Measurements from ENCODE around the gene RHBDL1. TPM values are rescaled to one million over a fixed set of nuclear protein-coding genes. Genes with fewer than 3 reads are reported as not detected.
A peak's percentile ranks its signal among the peaks of the same experiment; 100 is the strongest.

The RHBDL1 gene
- total and polyA plus RNA-seq, 2 donors (not counting 3 experiments of a cell fraction or from before 2014, with no cell fraction given) = 1.1 to 1.8 TPM

- H4K20me1 ChIP-seq (replicated peaks; ENCODE audit: control insufficient read depth, extremely low read depth, insufficient read depth, low read length) = no peaks in the 10 kb centered on the region
- DNase-seq (ENCODE audit: low read depth, low spot score) = peak; percentile 45
- intact Hi-C loops (cut with micrococcal nuclease) = no loop called here
- no peaks in the 10 kb centered on the region for H3K27me3 ChIP-seq (ENCODE audit: control insufficient read depth in 2 of 2, insufficient read depth in 2 of 2, low read length in 2 of 2)
- H2AFZ ChIP-seq (ENCODE audit: low read depth, low read length) = peak overlapping the region; percentile 82
- POLR2A ChIA-PET = interaction anchor here (1.4 kb wide), 1 partner anchor 14 kb away, joined by 3 read pairs; no protein-coding TSS in a partner anchor
- peak; percentile 69 for FAIRE-seq
- peak overlapping the region; percentile 35 for H3K9ac ChIP-seq (replicated peaks; ENCODE audit: extremely low read depth, insufficient read depth, low read length)
- no TSS peak for BruUV-seq (replicated peaks)
- no peaks in the 10 kb centered on the region for H3K36me3 ChIP-seq (ENCODE audit: control insufficient read depth in 2 of 2, extremely low read depth in 1 of 2, insufficient read depth in 2 of 2, low read length in 2 of 2)
- no peaks in the 10 kb centered on the region for H3K9me1 ChIP-seq (replicated peaks; ENCODE audit: control insufficient read depth, extremely low read depth, insufficient read depth, low read length)
- no peaks in the 10 kb centered on the region for H3K79me2 ChIP-seq (ENCODE audit: control insufficient read depth, insufficient read depth, low read length)
- no peaks in the 10 kb centered on the region for H3K9me3 ChIP-seq (replicated peaks; ENCODE audit: control insufficient read depth, insufficient read depth, low read length)
- TF ChIP-seq FOS (IDR thresholded peaks at IDR 0.05; ENCODE audit: borderline replicate concordance, insufficient read depth, low read length) (no peak), JUN (IDR thresholded peaks at IDR 0.05; ENCODE audit: borderline replicate concordance, insufficient read depth, insufficient read length, low read depth) (no peak), CTCF (IDR thresholded peaks at IDR 0.05; ENCODE audit: extremely low read depth in 1 of 2, insufficient read depth in 1 of 2, low read depth in 1 of 2, low read length in 2 of 2) (peak in 1 of 2 donors; percentile 29), MAX (IDR thresholded peaks at IDR 0.05; ENCODE audit: insufficient read depth, insufficient read length) (no peak)
- H3K4me2 ChIP-seq (ENCODE audit: insufficient read depth, low read length) = peak overlapping the region; percentile 58
- peak overlapping the region; percentile 19 for H3K27ac ChIP-seq (ENCODE audit: insufficient read depth, low read depth, low read length)
- dilution Hi-C loops (cut with MboI; ENCODE audit: extremely low pct_ligation_motif_present, low sequenced_read_pairs) = no loop called here
- peaks cover 19% of the 10 kb centered on the region for H3K4me1 ChIP-seq (ENCODE audit: control insufficient read depth, extremely low read depth, insufficient read depth, low read length)
- peak overlapping the region; percentile 49 to 56 (median 55) for H3K4me3 ChIP-seq (replicated peaks in 1 of 3; ENCODE audit: insufficient read depth in 1 of 3, low read depth in 1 of 3, low read length in 3 of 3)
- CTCF ChIA-PET = interaction anchor here (0.9 to 2.6 kb wide), 9 partner anchors 8 to 337 kb away, joined by 3 to 17 read pairs (median 4); partner anchors contain the start of genes CHTF18, CIAO3, RPUSD1 and WDR24
Observed at GRCh38 chr16:720447-720989, 45.0 kb downstream of the RHBDL1 start.

Measured in endothelial cell of umbilical vein (primary cell).